GM18867 (cell line): ENCODE results near the gene TCEAL7.

Experiments
- ATAC-seq: cut with Tn5 transposase; IDR thresholded peaks from one replicate; pipeline ENCODE4 v1.9.1; 2021; ENCODE audit warnings: mild to moderate bottlenecking, moderate library complexity; ENCODE audit not compliant: unreplicated experiment

TCEAL7 gene

DNA sequence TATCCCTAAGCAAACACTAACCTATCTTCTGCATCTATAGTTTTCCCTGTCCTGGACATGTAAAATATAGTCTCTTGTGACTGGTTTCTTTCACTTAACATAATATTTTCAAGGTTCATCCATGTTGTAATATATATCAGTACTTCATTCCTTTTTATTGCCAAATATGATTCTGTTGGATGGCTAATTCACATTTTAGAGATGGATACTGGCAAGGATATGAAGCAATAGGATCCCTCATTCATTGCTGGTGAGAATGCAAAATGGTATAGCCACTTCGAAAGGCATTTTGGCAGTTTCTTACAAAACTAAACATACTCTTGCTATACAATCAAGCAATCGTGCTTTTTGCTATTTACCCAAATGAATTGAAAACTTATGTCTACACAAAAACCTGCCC, 33.0 kb downstream of the TCEAL7 start:
- no peak for ATAC-seq

GRCh38 chrX:103367502-103367901, 37.5 kb downstream of the TCEAL7 start:
- ATAC-seq: no peak

DNA sequence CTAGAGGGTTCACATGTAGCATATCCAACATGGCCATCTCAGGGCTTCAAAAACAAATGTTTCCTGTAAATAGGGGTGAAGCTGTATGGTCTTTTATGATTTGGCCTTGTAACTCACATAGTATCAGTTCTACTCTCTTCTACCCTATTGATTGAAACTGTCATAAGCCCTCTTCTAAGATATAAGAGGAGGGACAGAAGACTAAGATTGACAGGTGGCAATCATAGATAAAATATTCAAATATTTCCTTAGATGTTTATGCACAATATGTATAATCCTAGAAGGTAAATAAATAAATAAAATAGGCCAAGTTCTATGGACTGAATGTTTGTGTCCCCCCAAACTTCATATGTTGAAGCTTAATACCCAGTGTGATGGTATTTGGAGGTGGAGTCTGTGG, 39.4 kb downstream of the TCEAL7 start:
- no peak for ATAC-seq

DNA sequence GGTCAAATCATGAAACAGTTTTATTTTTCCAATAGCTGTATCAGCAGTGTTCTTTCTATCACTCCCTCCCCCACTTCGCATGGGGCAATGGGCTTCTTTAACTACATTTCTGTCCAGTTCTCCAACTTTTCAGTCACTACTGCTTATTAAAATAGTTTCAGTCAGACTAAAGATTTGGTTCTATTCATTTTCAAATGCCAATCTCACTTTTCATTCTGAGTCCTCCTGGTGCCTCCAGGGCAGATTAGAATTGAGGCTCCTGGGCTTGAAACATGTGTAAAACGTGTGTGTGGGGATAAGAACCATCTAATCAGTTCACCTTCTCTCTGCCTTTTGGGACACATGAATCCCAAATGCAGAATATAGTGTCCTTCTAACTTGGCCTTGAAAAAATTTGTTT, 42.8 kb downstream of the TCEAL7 start:
- no peak for ATAC-seq

- ATAC-seq: no peak
These were observed 43.5 kb downstream of the TCEAL7 start for GRCh38 chrX:103373581-103373980.

DNA sequence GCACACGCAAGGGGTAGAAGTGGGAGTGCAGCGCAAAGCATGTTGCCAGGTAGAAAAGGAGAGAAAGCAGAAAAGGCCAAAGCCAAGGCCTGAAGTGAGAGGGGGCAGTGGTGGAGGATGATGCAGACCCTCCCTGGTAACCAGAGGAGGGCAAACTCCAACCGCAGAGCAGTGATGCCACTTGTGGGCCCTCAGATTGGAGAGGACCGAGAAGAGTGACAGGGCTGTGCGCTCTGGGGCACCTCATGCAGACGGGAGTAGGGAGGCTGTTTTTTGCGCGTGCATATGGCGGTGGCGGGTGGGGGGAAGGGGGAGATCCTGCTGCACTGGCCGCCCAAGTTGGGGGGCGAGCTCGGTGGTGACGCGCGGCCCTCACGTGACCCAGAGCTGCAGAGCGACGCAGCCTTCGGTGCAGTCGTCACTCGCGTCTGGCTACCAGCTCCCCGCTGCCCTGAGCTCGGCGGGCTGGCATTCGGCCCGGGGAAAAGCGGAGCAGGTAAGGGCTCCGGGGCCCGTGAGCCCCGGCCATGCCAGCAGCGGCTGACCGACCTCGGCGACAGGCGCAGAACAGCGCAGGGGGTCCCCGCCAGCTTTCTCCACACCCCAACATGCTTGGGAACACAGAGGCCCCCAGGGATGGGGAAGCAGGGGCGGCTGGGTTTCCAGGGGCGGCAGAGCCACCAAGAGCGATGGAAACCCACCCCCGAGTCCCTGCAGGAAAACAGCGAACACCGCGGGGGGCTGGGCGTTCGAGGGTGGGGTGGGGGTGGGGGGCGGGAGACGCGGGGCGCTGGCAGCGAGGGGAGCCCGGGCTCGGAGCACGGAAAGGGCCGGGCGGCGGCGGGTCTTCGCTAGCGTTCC, 46.3 kb downstream of the TCEAL7 start, which contains the start of gene BEX3:
BEX3 (plus strand) TSS at position 421 of the 861 bp plus-strand sequence. CDS start 984 bp downstream, outside the sequence.
- ATAC-seq: no peak

GRCh38 chrX:103376979-103377324, 46.9 kb downstream of the TCEAL7 start:
- no peak for ATAC-seq

- ATAC-seq: no peak
These were observed 49.0 kb downstream of the TCEAL7 start for GRCh38 chrX:103378990-103379389.
